Stimulated activated CD4-positive, alpha-beta T cell treated with anti-CD3 and anti-CD28 coated beads, Interleukin-2, amount 100 ng/mL, for 24 hours (primary cell): Measurements from ENCODE around the gene ABLIM3.
"Not testable (repeated sequence)": the region's sequence is repeated elsewhere in the genome, so short reads cannot be mapped to it uniquely, and the experiment has no call there.

ENCODE experiments used
- DNase-seq, 2 donors: peaks; one replicate each; pipeline ENCODE4 v3.0.0-alpha.2; 2020

Gene ABLIM3

DNA sequence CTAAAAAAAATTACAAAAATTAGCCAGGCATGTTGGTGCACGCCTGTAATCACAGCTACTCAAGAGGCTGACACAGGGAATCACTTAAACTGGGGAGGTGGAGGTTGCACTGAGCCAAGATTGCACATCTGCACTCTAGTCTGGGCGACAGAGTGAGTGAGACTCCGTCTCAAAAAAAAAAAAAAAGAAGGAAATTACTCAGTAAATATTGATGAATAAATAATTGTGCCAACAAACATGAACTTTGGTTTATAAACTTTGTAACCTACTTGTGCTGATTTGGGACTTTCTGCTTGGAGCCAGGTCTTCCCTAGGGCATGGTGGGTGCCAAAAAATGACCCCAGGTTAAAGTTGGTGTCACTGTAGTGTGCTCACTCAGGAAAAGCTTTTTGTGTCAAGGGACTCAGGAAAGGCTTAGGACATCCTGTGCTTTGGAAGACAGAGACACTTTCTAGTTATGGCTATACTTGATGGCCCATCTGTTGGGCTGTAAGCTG is 19.0 kb downstream of the ABLIM3 start:
- no peak for DNase-seq

DNA sequence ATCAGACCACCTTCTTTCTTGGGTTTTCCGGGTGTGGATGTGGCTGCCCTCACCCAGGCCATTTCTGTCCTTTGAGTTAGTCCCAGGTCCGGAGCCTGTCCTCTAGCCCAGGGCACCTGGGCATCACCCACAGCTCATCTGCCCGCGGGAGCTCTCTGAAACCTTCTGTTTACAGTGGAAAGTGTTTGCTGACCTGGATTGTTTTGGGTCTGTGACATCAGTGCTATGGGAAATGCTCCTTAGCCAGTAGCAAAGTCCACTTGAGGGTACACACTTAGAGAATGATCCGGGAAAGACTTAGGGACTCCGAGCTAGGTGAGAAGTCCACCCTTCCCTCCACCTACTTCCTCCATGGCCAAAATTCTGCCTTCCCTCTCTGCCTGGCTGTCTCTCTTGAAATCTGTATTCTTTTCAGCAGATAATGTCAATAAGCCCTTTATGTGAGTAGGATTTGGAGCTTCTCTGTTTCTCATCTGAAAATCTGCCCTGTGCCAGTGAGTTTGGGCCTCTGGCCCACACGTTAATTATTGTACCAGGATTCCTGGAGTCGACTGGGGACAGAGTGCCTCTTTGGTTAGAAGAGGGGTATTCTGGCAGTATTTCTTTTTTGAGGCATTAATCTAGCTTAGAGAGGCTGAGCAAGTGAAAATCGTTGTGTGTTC is 19.9 kb downstream of the ABLIM3 start:
- no peak for DNase-seq

DNA sequence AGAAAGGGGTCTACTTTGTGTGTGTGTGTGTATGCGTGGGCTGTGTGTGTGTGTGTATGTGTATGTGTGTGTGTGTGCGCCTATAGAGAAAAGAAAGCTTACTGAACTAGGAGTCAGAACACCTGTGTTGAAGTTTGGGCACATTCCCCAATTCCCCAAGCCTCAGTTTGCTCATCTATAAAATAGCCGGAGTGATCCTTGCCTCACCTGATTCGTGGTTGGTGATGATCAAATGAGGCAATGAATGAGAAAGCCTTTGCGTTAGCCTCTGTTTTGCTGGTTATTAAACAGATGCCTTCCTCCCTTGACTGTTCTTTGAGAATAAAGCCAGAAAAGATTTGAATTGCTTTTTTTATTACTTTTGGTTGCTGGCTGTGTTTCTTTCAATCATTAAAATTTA is 20.6 kb downstream of the ABLIM3 start:
- DNase-seq = no peak

DNA sequence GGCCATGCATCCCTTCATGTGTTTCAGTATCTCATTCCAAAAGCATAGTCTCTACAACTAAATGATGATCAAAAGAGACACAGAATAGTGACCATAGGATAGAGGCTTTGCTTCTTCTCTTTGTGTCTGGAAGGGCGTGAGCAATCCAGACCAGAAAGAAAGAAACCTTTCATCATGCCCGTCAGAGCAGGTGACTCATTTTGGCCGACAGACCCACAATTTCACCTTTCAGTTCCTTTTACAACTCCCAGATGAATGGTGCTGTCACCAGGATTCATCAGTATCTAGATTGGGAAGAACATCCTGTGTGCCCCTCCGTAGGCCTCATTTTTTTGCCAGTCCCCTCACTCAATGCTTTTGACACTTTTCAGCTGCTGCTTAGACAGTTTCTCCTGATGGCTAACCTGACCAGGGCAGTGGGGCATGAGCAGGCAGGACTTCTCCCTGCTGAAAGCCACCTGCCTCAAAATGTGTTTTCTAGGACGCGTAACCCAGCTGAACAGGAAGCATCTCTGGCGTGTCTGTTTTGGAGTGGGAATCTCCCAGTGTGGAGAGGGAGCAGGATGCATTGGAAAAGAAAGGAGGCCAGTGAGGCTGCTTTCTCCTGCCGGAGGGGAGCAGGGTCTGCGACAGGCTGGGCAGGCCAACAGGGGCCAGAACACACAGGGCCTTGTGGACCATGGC is 21.2 kb downstream of the ABLIM3 start:
- DNase-seq = no peak

DNA sequence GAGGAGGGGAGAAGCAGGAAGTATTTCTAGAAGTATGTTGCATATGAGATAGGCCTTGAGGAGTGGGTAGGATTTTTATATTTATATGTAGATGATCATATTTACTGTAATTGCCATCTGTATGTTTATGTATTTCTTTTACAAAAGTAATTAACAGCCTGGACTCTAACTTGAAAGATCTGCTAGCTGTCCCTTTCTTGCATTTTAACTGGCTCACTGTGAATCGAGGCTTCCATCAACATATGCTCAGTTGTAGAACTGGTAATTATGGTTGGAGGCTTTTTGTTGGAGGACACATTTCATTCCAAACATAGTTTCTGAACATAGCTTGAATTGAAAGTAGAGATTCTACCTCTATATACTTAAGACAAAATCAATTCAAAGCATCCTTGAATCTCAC is 23.4 kb downstream of the ABLIM3 start:
- DNase-seq = no peak

DNA sequence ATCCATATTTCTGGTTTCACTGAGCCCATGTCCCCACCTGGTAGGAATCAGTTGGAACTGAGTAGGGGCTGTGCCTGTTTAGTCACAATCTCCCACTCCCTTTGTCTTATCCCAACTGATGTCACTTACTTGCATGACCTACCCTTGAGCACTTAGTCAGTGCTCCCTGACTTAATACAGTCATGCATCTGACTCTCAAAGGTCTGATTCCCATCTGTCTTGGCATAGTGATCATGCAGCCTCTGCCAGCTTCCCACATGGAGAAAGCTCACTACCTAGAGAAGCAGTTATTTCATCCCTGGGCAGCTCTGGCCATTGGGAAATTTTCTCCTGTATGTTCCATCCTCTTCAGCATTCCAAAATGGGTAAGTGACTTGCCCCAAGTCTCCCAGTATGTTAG is 24.8 kb downstream of the ABLIM3 start:
- no peak for DNase-seq

DNA sequence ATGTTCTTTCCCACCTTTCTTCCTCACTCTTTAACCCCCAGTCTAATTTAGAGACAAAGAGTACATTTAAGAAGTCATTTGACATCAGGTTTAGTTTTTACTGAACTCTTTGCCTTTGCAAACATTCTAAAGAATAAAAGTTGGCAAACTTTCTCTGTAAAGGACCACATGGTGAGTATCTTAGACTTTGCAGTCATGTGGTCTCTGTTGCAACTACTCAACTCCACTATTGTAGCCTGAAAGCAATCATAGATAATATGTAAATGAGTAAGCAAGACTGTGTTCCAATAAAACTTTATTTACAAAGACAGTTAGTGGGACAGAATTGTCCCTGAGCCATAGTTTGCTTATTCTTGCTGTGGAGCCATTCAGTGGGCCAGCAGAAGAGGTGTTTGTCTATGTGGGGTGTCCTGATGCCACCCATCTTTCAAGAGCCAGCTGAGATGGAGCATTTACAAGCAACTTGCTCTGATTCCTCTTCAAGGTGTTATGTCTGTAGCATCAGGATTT is 25.4 kb downstream of the ABLIM3 start:
- DNase-seq = no peak

DNA sequence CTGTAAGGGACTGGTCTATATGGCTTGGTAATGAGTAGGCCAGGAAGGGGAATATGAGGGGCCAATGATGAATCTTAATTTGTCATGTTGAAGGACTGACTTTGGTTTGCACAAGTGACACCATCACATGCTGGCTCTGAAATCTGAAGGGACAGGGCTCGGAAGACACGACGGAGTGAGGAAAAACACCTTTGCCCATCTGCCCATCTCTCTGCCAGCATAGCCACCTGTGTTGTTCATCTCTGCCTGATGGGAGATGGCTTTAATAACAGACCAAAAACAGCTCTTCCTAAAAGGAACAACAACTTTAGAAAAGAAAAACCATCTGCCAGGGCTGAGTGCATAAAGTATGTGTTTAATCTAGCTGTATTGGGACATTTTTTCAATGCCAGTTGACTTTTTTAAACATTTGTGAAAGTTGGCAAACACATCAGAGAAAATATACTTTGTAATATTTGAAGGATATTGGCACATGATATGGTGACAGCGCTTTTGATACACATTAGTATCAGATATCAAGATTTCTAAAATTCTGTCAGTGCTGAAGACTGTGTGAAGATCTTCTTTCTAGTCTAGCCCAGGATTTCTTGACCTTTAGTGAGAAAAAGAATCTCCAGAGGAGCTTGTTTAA is 27.1 kb downstream of the ABLIM3 start:
- DNase-seq = no peak

DNA sequence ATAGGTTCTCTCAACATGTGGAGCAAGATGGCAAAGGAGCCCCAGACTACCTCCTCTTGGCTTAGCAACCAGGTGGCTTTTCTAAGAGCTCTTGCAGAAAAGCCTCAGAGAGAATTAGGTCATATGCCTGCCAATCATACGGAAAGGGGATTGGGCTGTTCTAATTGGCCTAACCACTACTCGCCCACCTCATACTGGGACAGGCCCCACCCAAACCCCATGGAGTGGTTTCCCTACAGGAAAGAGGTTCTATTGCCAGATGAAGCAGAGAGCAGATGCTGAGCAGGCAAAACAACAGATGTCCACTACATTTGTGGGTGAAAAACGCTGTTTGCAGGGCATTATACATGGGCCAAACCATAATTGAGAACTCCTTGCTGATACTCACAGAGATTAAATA is 29.0 kb downstream of the ABLIM3 start:
- DNase-seq = no peak

DNA sequence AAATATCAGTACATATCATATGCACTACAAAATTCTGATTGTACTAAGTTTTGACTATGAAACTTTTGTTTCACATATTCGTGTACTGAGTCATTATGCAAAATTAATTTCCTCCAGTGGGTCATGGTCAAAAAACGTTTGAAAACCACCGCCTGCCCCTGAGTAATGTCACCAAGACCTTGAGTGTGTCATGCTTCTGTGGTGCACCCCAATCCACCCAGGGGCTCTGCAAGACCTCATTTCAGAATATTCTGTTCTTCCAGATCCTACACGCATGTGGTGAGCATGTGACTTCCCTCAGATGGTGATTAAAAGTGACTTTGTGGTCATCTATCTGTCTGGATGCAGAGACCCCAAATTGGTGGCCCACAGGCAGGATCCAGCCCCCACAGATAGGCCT is 31.0 kb downstream of the ABLIM3 start:
- DNase-seq = no peak

DNA sequence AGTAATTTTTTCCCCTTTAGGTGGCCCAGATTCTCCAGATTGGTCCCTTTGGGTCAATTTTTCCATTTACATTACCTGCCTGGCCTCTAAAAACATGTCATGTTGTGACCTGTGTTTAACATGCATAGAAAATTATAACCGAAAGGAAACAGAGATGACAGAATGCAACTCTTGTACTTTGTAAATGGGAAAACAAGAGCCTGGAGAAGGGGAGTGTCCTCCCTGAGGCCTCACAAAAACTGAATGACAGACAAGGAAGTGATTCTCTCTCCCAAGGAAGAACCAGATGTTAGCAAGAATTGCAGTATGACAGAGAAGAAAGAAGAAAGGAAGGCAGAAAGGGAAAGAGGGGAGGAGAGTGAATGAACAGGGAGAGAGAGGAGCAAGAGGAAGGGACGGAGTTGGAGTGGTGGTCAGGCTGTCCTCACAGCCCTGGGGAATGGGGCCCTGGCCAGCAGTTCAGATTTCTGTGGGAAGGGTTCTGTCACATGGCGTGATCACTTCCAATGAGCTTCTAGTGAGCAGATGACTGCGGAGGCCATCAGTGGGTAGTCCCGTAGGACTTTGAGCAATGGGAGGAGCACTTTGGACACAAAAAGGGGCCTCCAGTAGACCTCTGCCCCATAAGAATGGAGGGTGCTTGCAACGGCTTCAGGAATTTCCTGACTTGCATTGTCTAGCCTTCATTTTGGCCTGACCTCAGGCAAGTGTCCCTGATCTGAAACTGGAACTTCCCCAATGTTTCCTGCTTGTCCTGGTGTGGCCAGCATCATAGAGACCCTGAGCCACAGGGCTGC is 31.6 kb downstream of the ABLIM3 start:
- no peak for DNase-seq

DNA sequence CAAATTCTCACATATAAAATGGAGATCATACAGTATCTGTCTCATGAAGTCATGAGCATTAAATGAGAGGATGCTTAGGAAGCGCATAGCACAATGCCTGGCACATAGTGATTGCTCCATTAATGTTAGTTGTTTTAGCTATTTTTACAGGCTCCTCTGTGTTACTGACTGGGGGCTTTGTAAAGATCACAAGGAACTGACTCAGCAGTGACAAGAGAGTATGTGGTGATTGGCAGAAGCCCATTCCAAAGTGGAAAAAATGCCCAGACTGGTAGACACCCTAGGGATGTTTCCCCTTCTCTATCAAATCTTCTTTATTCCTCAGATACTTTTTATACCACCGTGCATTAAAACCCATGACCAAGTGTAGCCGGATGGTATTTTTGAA is 33.5 kb downstream of the ABLIM3 start:
- DNase-seq = no peak

DNA sequence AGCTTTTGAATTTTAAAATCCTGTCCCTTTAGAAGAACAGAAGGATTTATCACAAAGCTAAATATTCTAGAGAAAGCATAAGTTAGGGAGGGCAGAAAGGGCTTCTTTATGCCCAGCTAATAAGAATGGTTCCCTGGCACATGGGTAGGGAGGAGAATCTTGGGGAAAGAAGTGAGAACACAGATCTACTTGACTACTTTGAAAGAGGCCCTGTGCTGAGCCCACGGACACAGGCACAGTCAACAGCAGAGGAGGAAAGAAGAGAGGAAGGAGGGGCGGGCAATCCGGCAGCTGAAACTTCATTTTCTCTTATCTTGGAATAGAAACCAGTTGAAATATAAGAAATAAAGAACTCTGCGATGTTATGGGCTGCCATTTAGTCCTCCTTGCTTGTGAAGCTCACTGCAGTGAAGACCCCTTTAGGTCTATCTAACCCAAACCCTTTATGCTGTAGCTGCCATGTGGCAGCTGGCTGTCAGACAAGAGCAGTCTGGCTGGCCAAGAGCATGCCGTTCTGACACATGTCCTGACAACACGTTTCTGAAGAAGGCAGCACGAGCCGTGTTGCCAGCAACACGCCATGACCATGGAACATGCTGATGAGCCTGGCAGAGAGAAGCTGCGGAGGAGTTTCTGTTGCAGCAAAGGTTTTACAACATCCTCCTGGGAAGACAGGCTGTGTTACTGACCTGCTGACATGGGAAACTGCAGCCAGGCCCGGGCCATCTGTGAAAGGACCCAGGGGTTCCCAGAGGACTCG is 34.2 kb downstream of the ABLIM3 start:
- no peak for DNase-seq

DNA sequence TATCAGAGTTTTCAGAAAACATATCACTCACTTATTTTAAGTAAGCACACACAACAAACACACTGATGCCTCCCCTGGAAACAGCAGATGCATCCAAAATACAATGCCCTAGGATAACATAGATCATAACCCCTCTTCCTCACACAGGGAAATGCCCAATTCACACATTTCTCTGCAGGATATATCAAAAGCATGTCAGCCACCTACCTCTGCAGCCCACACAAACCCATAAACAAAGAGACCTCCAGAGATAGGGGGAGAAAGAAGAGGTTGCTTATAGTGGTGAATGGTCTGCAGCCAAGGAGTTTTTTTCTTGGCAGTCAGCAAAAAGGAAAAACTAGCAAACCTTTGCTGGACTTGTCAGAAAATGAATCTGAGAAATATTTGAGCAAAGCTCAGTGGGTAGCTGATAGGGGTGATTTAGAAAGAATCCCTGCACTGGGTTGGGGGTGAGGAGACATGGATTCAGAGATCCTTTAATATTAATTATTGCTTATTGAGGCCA is 36.1 kb downstream of the ABLIM3 start:
- DNase-seq = no peak

DNA sequence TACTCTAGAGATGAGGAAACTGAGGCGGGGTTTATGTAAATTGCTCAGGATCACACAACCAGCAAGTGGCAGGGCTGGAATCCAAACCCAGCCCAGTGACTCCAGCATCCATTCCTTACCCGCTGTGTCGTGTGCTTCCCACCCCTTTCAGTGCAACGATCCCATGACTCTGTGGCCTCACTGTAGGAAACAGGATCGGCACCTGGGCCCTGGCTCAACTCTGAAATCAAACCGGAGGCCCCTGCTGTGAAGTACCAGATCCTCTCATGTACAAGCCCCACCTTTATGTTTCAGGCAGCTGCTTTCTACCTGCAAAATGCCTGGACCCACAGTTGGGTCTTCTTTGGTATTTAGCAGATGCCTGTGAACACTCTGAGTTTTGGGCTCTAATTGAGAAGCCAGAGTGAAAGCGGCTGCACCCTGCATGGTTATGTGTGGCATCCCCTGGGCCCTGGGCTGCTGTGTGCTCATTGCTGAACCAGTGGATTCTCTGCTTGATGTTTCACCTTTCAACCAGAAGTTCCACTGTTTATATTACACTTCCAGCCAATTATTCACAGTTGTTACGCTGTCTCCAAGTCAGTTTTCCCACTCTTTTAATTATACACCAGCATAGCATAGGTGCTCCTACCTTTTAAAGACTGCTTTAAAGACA is 36.7 kb downstream of the ABLIM3 start:
- DNase-seq = no peak

DNA sequence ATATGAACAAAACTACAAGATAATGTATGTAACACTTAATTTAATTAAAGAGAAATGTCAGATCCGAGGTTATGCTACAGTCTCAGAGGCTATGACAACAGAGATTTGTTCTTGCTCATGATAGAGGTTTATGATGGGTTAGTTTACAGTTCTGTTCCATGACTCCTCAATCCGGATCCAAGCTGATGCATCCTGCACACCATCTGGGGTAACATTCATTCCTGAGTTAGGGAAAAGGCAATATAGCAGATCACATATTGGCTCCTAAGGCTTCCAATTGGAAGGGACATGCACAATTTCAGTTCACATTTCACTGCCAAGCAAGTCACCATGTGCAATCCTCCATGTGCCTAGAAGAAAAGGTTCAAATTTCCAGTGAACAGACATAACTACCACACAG is 40.4 kb downstream of the ABLIM3 start:
- DNase-seq = no peak

DNA sequence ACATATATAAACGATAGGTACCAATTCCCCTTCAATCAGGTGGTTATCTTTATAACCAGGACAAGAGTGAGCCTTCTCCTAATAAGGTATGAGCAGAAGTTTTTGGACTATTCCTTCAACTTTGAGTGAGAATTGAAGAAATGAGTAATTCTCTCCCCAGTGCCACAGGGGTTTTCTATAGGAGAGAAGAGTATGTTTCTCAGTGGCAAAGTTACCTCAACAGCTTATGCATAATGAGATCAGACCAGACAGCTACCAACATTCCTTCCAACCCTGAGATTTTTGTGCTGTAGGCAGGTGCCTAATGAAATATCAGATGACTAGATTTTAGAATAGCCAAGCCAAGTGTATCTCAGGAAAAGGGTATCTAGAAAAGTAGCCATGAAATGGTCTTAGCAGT is 40.9 kb downstream of the ABLIM3 start:
- no peak for DNase-seq

DNA sequence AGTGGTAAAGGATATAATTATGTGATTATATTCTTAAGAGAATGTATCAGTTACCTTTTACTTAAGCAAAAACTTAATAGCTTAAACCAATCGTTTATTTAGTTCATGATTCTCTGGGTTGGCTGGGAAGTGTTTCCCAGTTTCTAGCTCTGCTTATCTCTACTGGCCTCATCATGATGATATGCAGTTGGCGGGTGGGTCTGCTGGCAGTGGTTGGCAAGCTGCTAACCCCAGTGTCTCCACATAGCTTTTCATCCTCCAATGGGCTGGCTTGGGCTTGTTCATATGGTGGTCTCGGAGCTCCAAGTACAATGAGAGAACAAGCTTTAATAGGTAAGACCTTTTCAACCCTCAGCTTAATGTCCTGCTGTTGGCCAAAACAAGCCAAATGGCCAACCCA is 43.8 kb downstream of the ABLIM3 start:
- DNase-seq = no peak

DNA sequence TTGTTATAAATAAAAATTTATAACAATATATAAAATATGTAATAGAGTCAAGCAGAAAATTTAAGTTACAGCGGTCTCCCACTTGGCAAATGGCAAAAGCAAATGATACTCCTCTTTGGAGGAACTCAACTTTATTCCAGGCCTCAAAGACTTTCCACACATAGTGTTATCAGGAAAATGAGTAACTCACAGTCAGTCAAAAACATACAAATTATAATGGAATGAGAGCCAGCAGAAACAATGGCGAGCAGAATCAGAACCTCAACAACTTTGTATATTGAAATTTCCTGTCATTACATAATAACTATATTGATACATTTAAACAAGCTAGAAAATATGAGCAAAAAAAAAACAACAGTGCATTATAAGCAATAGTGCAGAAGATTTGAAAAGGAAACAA is 45.2 kb downstream of the ABLIM3 start:
- DNase-seq = no peak

DNA sequence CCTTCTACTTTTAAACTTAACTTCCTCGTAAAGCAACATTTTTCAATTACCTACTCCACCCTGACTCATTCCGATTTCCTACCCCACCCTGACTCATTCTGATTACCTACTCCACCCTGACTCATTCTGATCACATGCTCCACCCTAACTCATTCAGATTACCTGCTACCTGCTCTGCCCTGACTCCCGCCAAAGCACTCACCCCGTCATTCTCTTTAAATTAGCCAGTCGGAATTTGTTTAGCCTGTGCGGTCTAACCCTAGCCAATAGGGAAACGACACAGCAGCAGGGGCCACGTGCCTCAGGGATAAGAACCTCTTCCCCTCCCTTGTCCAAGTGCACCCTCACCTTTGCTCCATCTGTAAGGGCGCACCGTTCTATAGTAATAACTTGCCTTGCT is 46.3 kb downstream of the ABLIM3 start:
- DNase-seq = not testable (repeated sequence)

DNA sequence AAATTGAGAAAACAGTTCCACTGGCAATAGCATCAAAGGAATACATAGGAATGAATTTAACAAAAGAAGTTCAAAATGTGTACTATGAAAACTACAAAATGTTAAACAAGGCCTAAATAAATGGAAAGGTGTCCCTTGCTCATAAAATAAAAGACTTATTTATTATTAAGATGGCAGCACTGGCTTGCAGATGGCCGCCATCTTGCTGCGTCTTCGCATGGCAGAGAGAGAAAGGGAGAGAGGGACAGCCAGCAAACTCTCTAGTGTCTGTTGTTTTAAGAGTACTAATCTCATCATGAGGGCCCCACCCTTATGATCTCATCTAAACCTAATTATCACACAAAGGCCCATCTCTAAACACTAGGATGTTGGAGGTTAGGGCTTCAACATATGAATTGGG is 47.1 kb downstream of the ABLIM3 start:
- no peak for DNase-seq
